ENCODE data around the gene SEPTIN8.

DNA sequence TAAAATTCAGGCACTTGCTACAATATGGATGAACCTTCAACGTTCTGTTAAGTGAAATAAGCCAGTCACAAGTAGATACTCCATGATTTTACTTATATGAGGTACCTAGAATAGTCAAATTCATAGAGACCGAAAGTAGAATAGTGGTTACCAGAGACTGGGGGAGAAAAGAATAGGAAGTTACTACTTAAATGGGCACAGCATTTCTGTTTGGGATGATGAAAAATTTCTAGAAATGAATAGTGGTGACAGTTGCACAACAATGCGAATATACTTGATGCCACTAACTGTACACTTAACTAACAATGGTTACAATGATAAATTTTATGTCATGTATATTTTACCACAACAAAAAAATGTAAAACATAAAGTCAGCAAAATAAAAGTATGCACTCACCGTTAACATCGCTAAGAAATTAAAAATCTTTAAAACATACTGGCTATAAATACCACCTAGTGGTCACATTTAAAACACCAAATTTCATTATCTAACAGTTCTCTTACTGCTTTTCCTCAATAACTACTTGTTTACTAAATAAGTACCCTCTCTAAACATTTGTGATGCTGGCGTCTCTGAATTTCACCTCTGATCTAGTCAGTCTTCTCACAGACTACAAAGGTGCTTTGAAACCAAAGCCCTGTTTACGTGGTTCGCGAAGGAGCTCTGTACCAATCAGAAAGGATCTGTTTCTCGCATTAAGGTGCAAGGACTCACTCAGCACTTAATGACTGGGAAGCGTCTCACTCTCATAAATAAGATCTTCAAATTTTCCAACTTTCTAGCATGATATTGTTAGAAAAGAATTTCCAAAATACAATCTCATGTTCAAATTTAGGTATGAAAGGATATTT lies 62.4 kb downstream of the SEPTIN8 start:
- TF ChIP-seq CTCF (IDR thresholded peaks at IDR 0.05) (peak; percentile 58), ZFX (IDR thresholded peaks at IDR 0.05; ENCODE audit: borderline replicate concordance) (no peak)

Measured in 22Rv1 (cell line).